A673 (cell line): ENCODE results near the gene ADPRM. TPM values are rescaled to one million over a fixed set of nuclear protein-coding genes. Genes with fewer than 3 reads are reported as not detected.

Experiments
- BruUV-seq: library from RNA; stranded (reverse); fragments of 400-500 nt; replicated peaks from 2 replicates; lab custom pipeline; 2021; lab: Mats Ljungman, UMichigan
- CTCF ChIA-PET: fragments of 300-600 bp; sonication (Branson Sonifier 250); formaldehyde crosslinking; loops from one replicate; lab custom pipeline; 2022; ENCODE audit warnings: antibody characterized with exemption; lab: Charles Lee
- POLR2A ChIA-PET: fragments of 300-600 bp; sonication (Branson Sonifier 250); formaldehyde crosslinking; loops from one replicate; lab custom pipeline; 2022; ENCODE audit warnings: antibody characterized with exemption; ENCODE audit not compliant: low non-redundant PET; lab: Charles Lee
- DNase-seq: peaks from one replicate; pipeline ENCODE4 v3.0.0-alpha.2; 2015; ENCODE audit warnings: low spot score
- H3K27ac ChIP-seq: fragments of 200-600 bp; sonication (generic); 2 replicates; pipeline ENCODE4 v1.5.1; 2016; ENCODE audit warnings: mixed run types, low read depth, mild to moderate bottlenecking, mixed read lengths, antibody characterized with exemption, low read length; ENCODE audit not compliant: poor library complexity, severe bottlenecking
- H3K27me3 ChIP-seq: fragments of 200-600 bp; sonication (generic); replicated peaks from 2 replicates; pipeline ENCODE4 v1.6.1; 2017; ENCODE audit warnings: mixed run types, low read depth, mild to moderate bottlenecking, mixed read lengths, antibody characterized with exemption, low read length; ENCODE audit not compliant: insufficient read depth, poor library complexity
- H3K36me3 ChIP-seq: fragments of 200-600 bp; sonication (generic); 2 replicates; pipeline ENCODE4 v1.6.1; 2016; ENCODE audit warnings: mixed run types, mild to moderate bottlenecking, mixed read lengths, antibody characterized with exemption, low read length; ENCODE audit not compliant: insufficient read depth, poor library complexity, severe bottlenecking
- H3K4me1 ChIP-seq: fragments of 200-600 bp; sonication (generic); 2 replicates; pipeline ENCODE4 v1.6.1; 2017; ENCODE audit warnings: mixed run types, mild to moderate bottlenecking, mixed read lengths, antibody characterized with exemption, low read length; ENCODE audit not compliant: insufficient read depth, poor library complexity, severe bottlenecking
- H3K4me3 ChIP-seq: fragments of 200-600 bp; sonication (generic); 2 replicates; pipeline ENCODE4 v1.5.1; 2016; ENCODE audit warnings: low read depth, mixed run types, mild to moderate bottlenecking, mixed read lengths, low read length; ENCODE audit not compliant: poor library complexity, severe bottlenecking
- H3K9me3 ChIP-seq: fragments of 200-600 bp; sonication (generic); 2 replicates; pipeline ENCODE4 v1.6.1; 2016; ENCODE audit warnings: mixed run types, low read depth, mild to moderate bottlenecking, mixed read lengths, antibody characterized with exemption, low read length; ENCODE audit not compliant: poor library complexity, severe bottlenecking
- CTCF ChIP-seq: fragments of 300-800, 200-600 bp; sonication (generic); conservative IDR thresholded peaks from 2 replicates; pipeline ENCODE4 v1.5.1; 2017; ENCODE audit warnings: low read depth, mild to moderate bottlenecking, antibody characterized with exemption, low read length, moderate library complexity, mixed read lengths
- EZH2 ChIP-seq: fragments of 200-600 bp; sonication (generic); IDR thresholded peaks from 2 replicates; pipeline ENCODE4 v1.6.1; 2017; ENCODE audit warnings: borderline replicate concordance, low read depth, mild to moderate bottlenecking, mixed read lengths, antibody characterized with exemption, low read length; ENCODE audit not compliant: poor library complexity, severe bottlenecking
- intact Hi-C: fragments of 100-400 bp; cut with micrococcal nuclease; formaldehyde crosslinking; loops from one replicate; pipeline ENCODE4 v1.10.0; 2022; ENCODE audit not compliant: unreplicated experiment
- total RNA-seq: library from RNA; stranded (reverse); gene quantifications from 2 replicates; pipeline ENCODE4 v1.2.3, GENCODE V29; 2021

Gene ADPRM
- total RNA-seq, 1 experiment from 2014 or later = 8.4 TPM

GRCh38 chr17:10750210-10750609 lies 52.8 kb downstream of the ADPRM start:
- no peak overlapping the region for H3K27ac ChIP-seq
- H3K27me3 ChIP-seq = peaks cover 25% of the 10 kb centered on the region
- no peak for DNase-seq
- ChIA-PET CTCF (no interaction called here), POLR2A (no interaction called here)
- H3K36me3 ChIP-seq = no peaks in the 10 kb centered on the region
- TF ChIP-seq CTCF (no peak), EZH2 (no peak)
- no peaks in the 10 kb centered on the region for H3K9me3 ChIP-seq
- BruUV-seq = no TSS peak
- H3K4me1 ChIP-seq = peaks cover 13% of the 10 kb centered on the region
- intact Hi-C loops = loop anchor here (5.0 kb wide), 1 partner anchor 1237 kb away; no protein-coding TSS in a partner anchor
- H3K4me3 ChIP-seq = no peak overlapping the region

- Histone ChIP-seq H3K27me3 (peaks cover 39% of the 10 kb centered on the region), H3K4me1 (peaks cover 13% of the 10 kb centered on the region), H3K27ac (no peak overlapping the region), H3K4me3 (no peak overlapping the region), H3K9me3 (no peaks in the 10 kb centered on the region), H3K36me3 (no peaks in the 10 kb centered on the region)
- CTCF ChIA-PET = no interaction called here
- TF ChIP-seq EZH2 = no peak
- TF ChIP-seq CTCF = no peak
- BruUV-seq = no TSS peak
- POLR2A ChIA-PET = no interaction called here
- intact Hi-C loops = loop anchor here (5.0 kb wide), 1 partner anchor 1236 kb away; no protein-coding TSS in a partner anchor
- DNase-seq = no peak
Observed at GRCh38 chr17:10751563-10751962, 54.2 kb downstream of the ADPRM start.

- H3K4me3 ChIP-seq = no peak overlapping the region
- TF ChIP-seq CTCF (no peak), EZH2 (no peak)
Observed at GRCh38 chr17:10752696-10753095, 55.3 kb downstream of the ADPRM start.

More at GRCh38 chr17:10752696-10753095, 55.3 kb downstream of the ADPRM start:
- intact Hi-C loops = loop anchor here (5.0 kb wide), 1 partner anchor 1235 kb away; no protein-coding TSS in a partner anchor
- Histone ChIP-seq H3K27me3 (peaks cover 50% of the 10 kb centered on the region), H3K4me1 (peaks cover 11% of the 10 kb centered on the region), H3K36me3 (no peaks in the 10 kb centered on the region), H3K27ac (no peak overlapping the region), H3K9me3 (no peaks in the 10 kb centered on the region)
- ChIA-PET CTCF (no interaction called here), POLR2A (no interaction called here)
- BruUV-seq = no TSS peak
- DNase-seq = no peak
